A549 (cell line): ENCODE results near the gene PTPN14.

Source experiments
- CEBPB ChIP-seq, 2 experiments: fragments of >200 bp in 1 of 2; sonication (Bioruptor Twin) in 1 of 2; formaldehyde crosslinking in 1 of 2; IDR thresholded peaks; 2 replicates each; pipeline ENCODE4 v1.6.1; 2012 to 2016
- CTCF ChIP-seq: fragments of >200 bp; sonication (Bioruptor Twin); formaldehyde crosslinking; IDR thresholded peaks from 3 replicates; pipeline ENCODE4 v1.5.1; 2016
- EP300 ChIP-seq, 2 experiments: fragments of >200 bp; sonication (Bioruptor Twin); formaldehyde crosslinking; IDR thresholded peaks; 2 replicates in 1 of 2; 3 replicates in 1 of 2; pipeline ENCODE4 v1.6.1; 2016 to 2017
- JUN ChIP-seq, 2 experiments: fragments of >200 bp; sonication (Bioruptor Twin); formaldehyde crosslinking; IDR thresholded peaks; 2 replicates in 1 of 2; 3 replicates in 1 of 2; pipeline ENCODE4 v1.6.1; 2016 to 2017
- KDM5A ChIP-seq: fragments of 200-600 bp; sonication (generic); IDR thresholded peaks from 2 replicates; pipeline ENCODE4 v1.6.1; 2016; ENCODE audit warnings: antibody characterized with exemption, mild to moderate bottlenecking
- MAX ChIP-seq: IDR thresholded peaks from 2 replicates; pipeline ENCODE4 v1.6.1; 2012
- MAZ ChIP-seq: fragments of 150-350 bp; IDR thresholded peaks from 2 replicates; pipeline ENCODE4 v1.6.1; 2014; ENCODE audit warnings: antibody characterized with exemption, low read depth, low read length, borderline replicate concordance
- PHF8 ChIP-seq: fragments of 200-600 bp; sonication (generic); IDR thresholded peaks from 2 replicates; pipeline ENCODE4 v1.6.1; 2016; ENCODE audit warnings: low read depth, mild to moderate bottlenecking, antibody characterized with exemption, moderate library complexity, borderline replicate concordance
- POLR2A ChIP-seq: IDR thresholded peaks from 2 replicates; pipeline ENCODE4 v1.6.1; 2012; ENCODE audit warnings: mild to moderate bottlenecking, low read length
- REST ChIP-seq: fragments of 200-600 bp; sonication (generic); IDR thresholded peaks from 2 replicates; pipeline ENCODE4 v1.6.1; 2016; ENCODE audit warnings: antibody characterized with exemption, mild to moderate bottlenecking, moderate library complexity
- RFX5 ChIP-seq: fragments of 450-650 bp; IDR thresholded peaks from 2 replicates; pipeline ENCODE4 v1.7.1; 2014; ENCODE audit warnings: antibody characterized with exemption, mild to moderate bottlenecking, moderate library complexity
- ZFP36 ChIP-seq: fragments of 450-650 bp; IDR thresholded peaks from 2 replicates; pipeline ENCODE4 v1.6.1; 2014; ENCODE audit warnings: borderline replicate concordance; ENCODE audit not compliant: partially characterized antibody

- TF ChIP-seq CTCF (no peak), RFX5 (no peak), CEBPB (IDR thresholded peaks at IDR 0.05) (no peak), MAX (no peak), KDM5A (no peak), ZFP36 (no peak), JUN (IDR thresholded peaks at IDR 0.05) (no peak), MAZ (no peak), EP300 (IDR thresholded peaks at IDR 0.05) (no peak), REST (no peak), POLR2A (no peak), PHF8 (no peak)
Observed at GRCh38 chr1:214586621-214587020, 35.2 kb upstream of the PTPN14 start.
